Activated naive CD8-positive, alpha-beta T cell treated with anti-CD3 and anti-CD28 coated beads for 36 hours (primary cell): ENCODE data around the gene CHD3. TPM values are rescaled to one million over a fixed set of nuclear protein-coding genes. Genes with fewer than 3 reads are reported as not detected.

Source experiments
- DNase-seq: peaks from one replicate; pipeline ENCODE4 v3.0.0; 2021
- H3K27ac Mint-ChIP-seq: one replicate; pipeline ENCODE4 v1.8.0; 2022; ENCODE audit warnings: mild to moderate bottlenecking, moderate library complexity, mixed read lengths
- H3K27me3 Mint-ChIP-seq: one replicate; pipeline ENCODE4 v1.8.0; 2022; ENCODE audit warnings: mild to moderate bottlenecking, mixed read lengths
- H3K36me3 Mint-ChIP-seq: one replicate; pipeline ENCODE4 v1.8.0; 2021; ENCODE audit warnings: mild to moderate bottlenecking, mixed read lengths
- H3K4me1 Mint-ChIP-seq: one replicate; pipeline ENCODE4 v1.8.0; 2021; ENCODE audit warnings: mixed read lengths
- H3K4me3 Mint-ChIP-seq: one replicate; pipeline ENCODE4 v1.8.0; 2022; ENCODE audit warnings: mild to moderate bottlenecking, moderate library complexity, mixed read lengths
- H3K9me3 Mint-ChIP-seq: one replicate; pipeline ENCODE4 v1.8.0; 2022; ENCODE audit warnings: mixed read lengths
- total RNA-seq, 2 experiments: library from RNA; stranded (reverse); gene quantifications; one replicate each; pipeline ENCODE4 v1.2.3, GENCODE V29; 2021

CHD3 gene
- total RNA-seq, 2 experiments from 2014 or later, result 123 to 129 TPM

GRCh38 chr17:7846765-7847661 is 41.6 kb upstream of the CHD3 start:
- H3K4me1 Mint-ChIP-seq, result peaks cover 46% of the 10 kb centered on the region

GRCh38 chr17:7848131-7848579 is 40.4 kb upstream of the CHD3 start:
- H3K36me3 Mint-ChIP-seq, result peaks cover 45% of the 10 kb centered on the region
- no peak for DNase-seq
- peak overlapping the region; percentile 32 for H3K4me3 Mint-ChIP-seq
- peaks cover 40% of the 10 kb centered on the region for H3K4me1 Mint-ChIP-seq
- no peaks in the 10 kb centered on the region for H3K9me3 Mint-ChIP-seq
- peak overlapping the region; percentile 54 for H3K27ac Mint-ChIP-seq
- no peaks in the 10 kb centered on the region for H3K27me3 Mint-ChIP-seq

More at GRCh38 chr17:7846765-7847661, 41.6 kb upstream of the CHD3 start:
- H3K9me3 Mint-ChIP-seq, result no peaks in the 10 kb centered on the region
- H3K4me3 Mint-ChIP-seq, result peak overlapping the region; percentile 63
- no peak for DNase-seq
- no peak overlapping the region for H3K27ac Mint-ChIP-seq
- peaks cover 39% of the 10 kb centered on the region for H3K36me3 Mint-ChIP-seq
- H3K27me3 Mint-ChIP-seq, result no peaks in the 10 kb centered on the region

GRCh38 chr17:7848739-7849129 is 39.9 kb upstream of the CHD3 start:
- Mint-ChIP-seq H3K27ac (no peak overlapping the region), H3K4me1 (peaks cover 41% of the 10 kb centered on the region), H3K4me3 (no peak overlapping the region), H3K36me3 (peaks cover 45% of the 10 kb centered on the region), H3K9me3 (no peaks in the 10 kb centered on the region), H3K27me3 (no peaks in the 10 kb centered on the region)
- no peak for DNase-seq

- Mint-ChIP-seq H3K27me3 (no peaks in the 10 kb centered on the region), H3K4me1 (peaks cover 43% of the 10 kb centered on the region), H3K9me3 (no peaks in the 10 kb centered on the region), H3K36me3 (peaks cover 42% of the 10 kb centered on the region), H3K4me3 (no peak overlapping the region), H3K27ac (peak overlapping the region; percentile 68)
- no peak for DNase-seq
These were observed 39.3 kb upstream of the CHD3 start for GRCh38 chr17:7849130-7849750.

- Mint-ChIP-seq H3K4me1 (peaks cover 43% of the 10 kb centered on the region), H3K36me3 (peaks cover 41% of the 10 kb centered on the region), H3K4me3 (peak overlapping the region; percentile 76), H3K27ac (peak overlapping the region; percentile 68), H3K9me3 (no peaks in the 10 kb centered on the region), H3K27me3 (no peaks in the 10 kb centered on the region)
- no peak for DNase-seq
These were observed 38.7 kb upstream of the CHD3 start for GRCh38 chr17:7849751-7850504.

- DNase-seq, result no peak
- peaks cover 36% of the 10 kb centered on the region for H3K36me3 Mint-ChIP-seq
These were observed 37.7 kb upstream of the CHD3 start for GRCh38 chr17:7850701-7851437.

GRCh38 chr17:7851438-7852261 is 36.9 kb upstream of the CHD3 start:
- Mint-ChIP-seq H3K27ac (peak overlapping the region; percentile 80), H3K27me3 (no peaks in the 10 kb centered on the region), H3K4me1 (peaks cover 44% of the 10 kb centered on the region), H3K9me3 (no peaks in the 10 kb centered on the region), H3K4me3 (peak overlapping the region; percentile 76), H3K36me3 (peaks cover 36% of the 10 kb centered on the region)
- peak; percentile 96 for DNase-seq

More at GRCh38 chr17:7850701-7851437, 37.7 kb upstream of the CHD3 start:
- H3K4me3 Mint-ChIP-seq, result peak overlapping the region; percentile 76
- peak overlapping the region; percentile 80 for H3K27ac Mint-ChIP-seq
- H3K4me1 Mint-ChIP-seq, result peaks cover 47% of the 10 kb centered on the region
- no peaks in the 10 kb centered on the region for H3K27me3 Mint-ChIP-seq
- no peaks in the 10 kb centered on the region for H3K9me3 Mint-ChIP-seq

- Mint-ChIP-seq H3K27ac (peak overlapping the region; percentile 62), H3K9me3 (no peaks in the 10 kb centered on the region), H3K27me3 (no peaks in the 10 kb centered on the region), H3K4me1 (peaks cover 40% of the 10 kb centered on the region), H3K36me3 (peaks cover 36% of the 10 kb centered on the region), H3K4me3 (peak overlapping the region; percentile 43)
- DNase-seq, result no peak
These were observed 36.3 kb upstream of the CHD3 start for GRCh38 chr17:7852262-7852670.

GRCh38 chr17:7852919-7853690 is 35.5 kb upstream of the CHD3 start:
- DNase-seq, result no peak
- Mint-ChIP-seq H3K9me3 (no peaks in the 10 kb centered on the region), H3K4me3 (no peak overlapping the region), H3K27me3 (no peaks in the 10 kb centered on the region), H3K27ac (peak overlapping the region; percentile 56), H3K36me3 (peaks cover 36% of the 10 kb centered on the region), H3K4me1 (peaks cover 38% of the 10 kb centered on the region)

GRCh38 chr17:7853691-7854038 is 34.9 kb upstream of the CHD3 start:
- H3K27ac Mint-ChIP-seq, result peak overlapping the region; percentile 28
- H3K4me1 Mint-ChIP-seq, result peaks cover 40% of the 10 kb centered on the region

GRCh38 chr17:7854078-7854777 is 34.4 kb upstream of the CHD3 start:
- no peak for DNase-seq
- H3K36me3 Mint-ChIP-seq, result peaks cover 33% of the 10 kb centered on the region
- peak overlapping the region; percentile 28 for H3K27ac Mint-ChIP-seq
- H3K9me3 Mint-ChIP-seq, result no peaks in the 10 kb centered on the region
- peaks cover 46% of the 10 kb centered on the region for H3K4me1 Mint-ChIP-seq
- no peak overlapping the region for H3K4me3 Mint-ChIP-seq
- no peaks in the 10 kb centered on the region for H3K27me3 Mint-ChIP-seq

More at GRCh38 chr17:7853691-7854038, 34.9 kb upstream of the CHD3 start:
- Mint-ChIP-seq H3K36me3 (peaks cover 33% of the 10 kb centered on the region), H3K4me3 (no peak overlapping the region), H3K9me3 (no peaks in the 10 kb centered on the region), H3K27me3 (no peaks in the 10 kb centered on the region)
- DNase-seq, result no peak

GRCh38 chr17:7854851-7855659 is 33.5 kb upstream of the CHD3 start, which contains the start of gene TMEM88:
Gene TMEM88 (plus strand): TSS chr17:7855066. CDS start chr17:7855075, 9 bp downstream.
- peak within 1 kb of the TSS; percentile 28 for H3K27ac Mint-ChIP-seq
- no peak for DNase-seq

More at GRCh38 chr17:7854851-7855659, 33.5 kb upstream of the CHD3 start, which contains the start of gene TMEM88:
- Mint-ChIP-seq H3K9me3 (no peaks in the 10 kb centered on the region), H3K36me3 (peaks cover 27% of the 10 kb centered on the region), H3K27me3 (no peaks in the 10 kb centered on the region), H3K4me3 (no peak within 1 kb of the TSS), H3K4me1 (peaks cover 41% of the 10 kb centered on the region)
